Erythroblast (primary cell): ENCODE data around the gene NFYC.

Experiments
- GATA1 ChIP-seq: IDR thresholded peaks from 2 replicates; pipeline ENCODE4 v1.6.1; 2011; ENCODE audit warnings: low read depth, mild to moderate bottlenecking, control low read depth, low read length, moderate library complexity
- POLR2A ChIP-seq: IDR thresholded peaks from 2 replicates; pipeline ENCODE4 v1.6.1; 2011; ENCODE audit warnings: mild to moderate bottlenecking, low read length

GRCh38 chr1:40762144-40762923 lies 70.8 kb downstream of the NFYC start:
- TF ChIP-seq POLR2A (no peak), GATA1 (no peak)
